ENCODE results near the gene KRT73.

GRCh38 chr12:52667931-52668330 is 49.6 kb upstream of the KRT73 start:
- no peak for TF ChIP-seq POLR2A (IDR thresholded peaks at IDR 0.05)
- TF ChIP-seq CTCF (IDR thresholded peaks at IDR 0.05) = no peak
- TF ChIP-seq POLR2AphosphoS5 (IDR thresholded peaks at IDR 0.05) = no peak
